Cardiac septum (tissue), 1 donor: ENCODE measurements around the gene SEMA5A. TPM values are rescaled to one million over a fixed set of nuclear protein-coding genes. Genes with fewer than 3 reads are reported as not detected.

ENCODE experiments used
- DNase-seq: peaks from one replicate; pipeline ENCODE4 v3.0.0-alpha.2; 2020; ENCODE audit warnings: low spot score
- intact Hi-C: fragments of 100-400 bp; cut with DNase I; formaldehyde crosslinking; loops from one replicate; pipeline ENCODE4 v1.14.0; 2022
- total RNA-seq: library from RNA; stranded (reverse); fragmentation: NEBNext Ultra II Directional; extraction: Animal tissue kit (Norgen Biotek cat#: 25700); gene quantifications from one replicate; pipeline ENCODE4 v1.2.1, GENCODE V29; 2021
- donor health status: DM: no; HTN: no; CAD: no.

The SEMA5A gene
- total RNA-seq, 1 donor from 2014 or later: 75.8 TPM

DNA sequence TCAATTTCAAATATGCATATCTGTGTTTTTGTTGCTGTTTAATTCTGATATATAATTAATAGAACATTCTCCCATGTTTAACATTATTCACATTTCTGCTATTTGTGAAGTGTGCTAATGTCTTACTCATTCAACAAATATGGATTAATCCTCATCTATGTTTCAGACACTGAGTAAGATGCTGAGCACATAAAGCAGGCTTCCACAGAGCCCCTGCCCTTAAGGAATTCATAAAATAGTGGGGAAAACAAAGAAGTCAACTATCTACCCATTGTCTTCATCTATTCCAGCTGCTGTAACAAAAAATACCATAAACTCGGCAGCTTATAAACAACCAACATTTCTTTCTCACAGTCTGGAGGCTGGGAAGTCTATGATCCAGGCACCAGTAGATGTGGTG is 333.3 kb downstream of the SEMA5A start:
- intact Hi-C loops: no loop called here
- DNase-seq: no peak

DNA sequence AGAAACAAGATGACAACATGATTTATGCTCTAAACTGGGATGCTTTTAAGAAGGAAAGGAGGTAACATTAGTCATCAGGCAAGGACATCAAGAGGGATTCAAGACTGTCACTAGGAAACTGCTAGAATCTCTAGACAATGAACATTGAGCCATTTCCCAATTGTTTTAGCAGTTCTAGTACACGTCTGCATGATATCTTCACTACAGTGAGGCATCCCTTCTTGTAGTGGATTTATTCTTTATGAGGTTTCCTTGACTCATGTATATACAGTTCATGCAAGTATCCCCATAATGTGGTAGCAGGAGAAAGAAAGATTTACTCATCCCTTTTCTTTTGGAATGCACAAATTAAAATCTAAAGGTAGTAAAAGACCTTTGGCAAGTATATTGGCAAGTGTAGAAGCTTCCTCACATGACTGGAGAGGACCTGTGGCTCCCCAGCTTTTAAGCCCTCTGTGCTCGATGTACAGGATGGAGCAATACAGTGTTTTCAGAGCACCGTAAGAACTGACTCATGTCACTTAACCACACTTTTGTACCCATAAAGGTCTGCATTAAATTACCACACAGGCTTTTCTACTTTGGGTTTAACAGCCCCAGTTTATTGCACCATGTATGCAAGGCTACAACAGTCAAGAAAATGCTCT is 335.9 kb downstream of the SEMA5A start:
- DNase-seq: no peak
- intact Hi-C loops: no loop called here

DNA sequence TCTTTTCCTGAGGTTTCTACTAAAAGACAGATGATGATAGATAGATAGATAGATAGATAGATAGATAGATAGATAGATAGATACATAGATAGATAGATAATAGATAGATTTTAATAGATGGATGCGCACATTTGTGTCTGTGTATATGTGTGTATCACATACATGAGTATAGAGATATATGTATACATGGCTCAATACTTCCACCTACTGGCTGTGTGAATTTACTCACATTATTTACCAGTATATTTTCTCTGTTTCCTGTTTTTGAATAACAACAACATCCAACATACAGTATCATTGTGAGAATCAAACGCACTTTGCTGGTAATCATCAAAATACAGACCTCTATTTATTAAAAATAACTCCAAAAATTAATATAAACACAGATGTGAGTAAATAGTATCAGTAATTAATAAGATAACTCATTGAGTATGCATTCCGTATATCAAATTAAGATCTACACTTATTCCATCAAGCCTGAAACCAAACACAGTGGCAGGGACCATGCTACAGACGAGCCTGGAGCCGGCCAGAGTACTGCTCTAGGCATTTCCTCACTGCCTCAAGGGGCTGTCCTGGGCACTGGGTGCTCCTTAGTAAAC is 338.0 kb downstream of the SEMA5A start:
- intact Hi-C loops: no loop called here
- DNase-seq: no peak

DNA sequence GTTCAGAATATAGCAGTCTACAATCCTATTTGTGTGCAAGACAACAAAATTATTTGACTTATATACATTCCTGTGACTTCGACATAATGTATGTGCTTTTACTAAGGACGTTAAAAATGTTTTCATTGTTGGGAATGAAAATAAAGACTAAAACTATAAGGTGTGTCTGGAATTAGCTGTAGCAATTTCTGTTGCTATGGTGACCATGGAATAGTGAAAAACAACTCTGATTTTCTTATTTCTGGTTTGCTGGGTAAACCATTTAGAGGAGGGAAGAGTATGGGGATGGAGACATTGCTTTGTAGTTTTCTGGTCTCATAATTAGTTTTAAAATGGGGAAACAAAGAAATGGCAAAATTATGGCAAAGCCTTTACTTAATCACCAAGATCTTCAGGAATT is 343.2 kb downstream of the SEMA5A start:
- DNase-seq: no peak

GRCh38 chr5:9201761-9202160 is 344.1 kb downstream of the SEMA5A start:
- intact Hi-C loops: no loop called here
- DNase-seq: no peak

More for the DNA sequence above, 343.2 kb downstream of the SEMA5A start:
- intact Hi-C loops: no loop called here

DNA sequence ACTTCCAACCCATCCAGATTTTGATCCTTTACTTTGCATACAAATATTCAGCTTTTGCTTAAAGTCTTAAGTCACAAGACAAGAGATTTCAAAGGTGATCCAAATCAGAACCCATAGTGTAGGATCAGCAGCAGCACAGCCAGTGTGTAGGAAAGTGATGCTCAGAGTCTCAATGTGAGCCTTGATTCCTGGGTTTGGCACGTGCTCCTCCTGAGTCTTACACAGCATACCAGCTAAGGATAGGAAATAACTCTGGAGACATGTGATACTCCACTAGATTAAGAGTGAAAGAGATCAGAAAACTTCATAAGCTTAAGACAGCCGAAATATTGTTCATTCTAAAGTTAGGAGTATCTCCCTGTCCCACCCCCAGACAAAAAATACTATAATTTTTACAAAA is 344.9 kb downstream of the SEMA5A start:
- intact Hi-C loops: no loop called here
- DNase-seq: no peak

- intact Hi-C loops: no loop called here
- no peak for DNase-seq
These were observed 347.5 kb downstream of the SEMA5A start for GRCh38 chr5:9198394-9198793.

DNA sequence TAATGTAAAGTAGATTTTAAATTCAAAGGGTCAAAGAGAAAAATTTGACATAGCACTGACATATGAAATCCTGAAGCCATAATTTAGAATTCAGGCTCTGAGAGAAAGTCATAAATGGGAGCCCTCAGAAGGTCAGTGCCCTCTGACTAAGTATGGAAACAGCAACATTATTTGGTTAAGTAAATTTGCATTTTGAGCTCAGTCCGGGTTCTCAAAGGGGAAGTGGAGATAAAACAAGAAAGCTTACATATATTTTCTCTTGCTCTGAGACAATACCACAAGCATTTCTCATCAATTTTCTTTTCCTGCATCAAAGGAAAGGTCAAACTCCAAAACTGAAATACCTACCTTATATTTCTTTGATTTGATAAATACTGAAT is 348.0 kb downstream of the SEMA5A start:
- DNase-seq: no peak
- intact Hi-C loops: no loop called here

GRCh38 chr5:9196403-9197227 is 349.3 kb downstream of the SEMA5A start:
- intact Hi-C loops: no loop called here
- DNase-seq: no peak

GRCh38 chr5:9194509-9194908 is 351.4 kb downstream of the SEMA5A start:
- DNase-seq: no peak
- intact Hi-C loops: no loop called here

DNA sequence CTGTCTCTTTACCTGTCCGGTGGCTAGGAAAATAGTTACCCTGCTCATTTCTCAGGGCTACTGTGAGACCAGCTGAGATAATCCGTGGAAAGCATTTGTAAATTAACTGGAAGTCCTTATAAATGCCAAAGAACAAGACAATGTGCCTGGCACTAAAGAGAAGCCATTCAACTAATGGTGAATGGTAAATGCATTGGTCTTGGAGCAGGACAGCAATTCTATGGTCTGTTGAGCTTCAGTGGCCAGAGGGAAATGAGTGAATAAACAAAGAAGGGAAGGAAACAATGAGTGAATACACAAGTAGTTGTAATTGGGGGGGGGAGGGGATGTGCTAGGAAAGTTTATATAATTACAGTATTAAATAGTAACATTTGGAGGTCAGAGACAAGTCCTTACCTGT is 353.6 kb downstream of the SEMA5A start:
- no peak for DNase-seq
- intact Hi-C loops: no loop called here

DNA sequence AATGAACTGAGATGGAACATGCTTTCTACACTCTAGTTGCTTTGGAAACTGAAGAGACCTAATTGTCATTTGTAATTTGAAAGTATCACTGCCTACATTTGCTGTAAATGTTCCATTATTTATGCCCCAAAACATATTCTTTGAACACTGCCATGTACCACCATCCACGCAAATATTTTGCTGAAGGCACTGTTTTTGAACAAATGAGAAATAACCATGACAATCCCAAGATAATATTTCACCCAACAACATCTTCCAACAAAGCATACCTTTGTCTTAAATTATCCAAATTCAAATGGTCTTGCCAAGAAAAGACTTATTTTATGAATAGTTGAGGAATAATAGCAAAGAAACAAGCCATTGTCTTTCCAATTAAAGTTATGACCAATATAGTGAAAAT is 356.2 kb downstream of the SEMA5A start:
- no peak for DNase-seq
- intact Hi-C loops: no loop called here

DNA sequence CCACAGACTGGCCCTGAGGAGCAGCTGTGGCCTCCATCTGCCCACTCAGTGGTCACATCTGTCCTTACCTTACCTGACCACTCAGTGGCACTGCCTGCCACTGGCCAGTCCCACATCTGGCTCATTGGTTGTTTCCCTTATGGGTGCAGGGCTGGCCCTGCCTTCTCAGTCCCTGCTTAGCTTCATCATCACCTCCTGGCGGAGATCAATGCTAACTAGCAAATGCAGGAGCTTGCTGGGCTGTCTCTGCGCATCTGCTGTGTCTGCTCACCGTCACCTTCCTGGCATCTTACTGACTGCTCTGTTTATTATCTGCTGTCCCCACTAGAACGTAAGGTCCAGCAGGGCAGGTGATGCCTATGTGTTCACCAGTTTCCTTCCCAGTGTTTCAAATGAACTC is 356.9 kb downstream of the SEMA5A start:
- no peak for DNase-seq
- intact Hi-C loops: no loop called here

- intact Hi-C loops: no loop called here
- DNase-seq: no peak
These were observed 357.7 kb downstream of the SEMA5A start for GRCh38 chr5:9188131-9188530.

- intact Hi-C loops: no loop called here
- DNase-seq: no peak
These were observed 358.3 kb downstream of the SEMA5A start for GRCh38 chr5:9187614-9188013.

- no peak for DNase-seq
- intact Hi-C loops: no loop called here
These were observed 359.8 kb downstream of the SEMA5A start for GRCh38 chr5:9186069-9186468.

DNA sequence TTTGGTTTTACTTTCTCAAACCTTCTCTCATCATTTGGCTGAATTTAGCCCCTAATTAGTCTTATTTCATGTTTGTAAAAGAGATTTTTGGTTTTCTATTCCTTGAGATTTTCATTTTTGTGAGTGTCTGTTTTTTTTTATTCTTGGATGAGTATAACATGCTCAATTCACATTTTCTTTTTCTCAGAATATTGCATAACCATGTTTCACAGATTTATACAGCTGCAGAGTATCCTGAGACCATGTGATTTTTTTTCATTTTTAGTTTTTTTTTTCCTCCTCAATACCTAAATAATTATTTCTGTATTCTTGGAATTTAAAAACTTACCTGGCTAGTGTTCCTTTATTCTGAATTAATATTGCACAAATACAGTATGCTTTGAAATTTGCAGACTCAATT is 361.9 kb downstream of the SEMA5A start:
- no peak for DNase-seq
- intact Hi-C loops: no loop called here

- intact Hi-C loops: no loop called here
- no peak for DNase-seq
These were observed 362.8 kb downstream of the SEMA5A start for GRCh38 chr5:9182899-9183695.

DNA sequence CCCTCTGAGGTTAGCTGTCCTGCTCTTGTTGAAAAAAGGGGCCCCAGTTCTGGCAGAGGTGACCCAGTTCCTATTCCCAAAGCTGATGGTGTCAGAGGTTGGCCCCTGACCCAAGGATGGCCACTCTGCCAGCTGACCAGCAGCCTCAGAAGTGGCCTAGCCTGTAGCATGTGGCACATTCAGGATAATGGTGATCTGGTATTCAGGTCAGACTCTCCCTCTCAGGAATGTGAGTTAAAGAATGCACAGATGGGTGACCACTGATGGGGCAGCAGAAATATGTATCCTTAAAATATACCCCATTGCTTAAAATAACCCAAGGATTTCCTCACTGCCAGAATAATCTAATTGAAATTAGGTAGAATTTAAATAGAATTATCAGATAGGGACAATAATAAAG is 369.2 kb downstream of the SEMA5A start:
- intact Hi-C loops: no loop called here
- DNase-seq: no peak

DNA sequence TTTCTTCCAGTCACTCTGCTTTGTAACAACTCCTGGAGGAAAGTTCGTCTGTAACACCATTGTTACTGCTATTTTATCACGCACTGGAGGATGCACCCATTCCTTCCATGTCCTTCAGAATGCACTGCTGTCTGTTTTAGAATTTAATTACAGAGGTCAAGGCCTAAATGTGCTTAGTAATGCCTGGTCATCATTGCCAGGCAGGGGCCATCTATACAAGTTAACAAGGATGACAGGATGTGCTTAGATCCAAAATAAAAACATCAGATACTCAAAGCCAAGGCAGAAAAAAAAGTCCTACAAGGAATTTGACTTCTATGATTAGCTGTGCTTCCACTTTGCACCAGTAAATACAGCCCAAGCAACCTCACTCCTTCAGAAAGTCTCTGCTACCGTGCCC is 371.4 kb downstream of the SEMA5A start:
- DNase-seq: no peak
- intact Hi-C loops: no loop called here
